Stimulated activated CD4-positive, alpha-beta T cell treated with anti-CD3 and anti-CD28 coated beads, Interleukin-1b, Interleukin-23, amount 100 ng/mL, for 24 hours (primary cell): Measurements from ENCODE around the gene NCS1.

Experiments used
- DNase-seq, 4 experiments: peaks; one replicate each; pipeline ENCODE4 v3.0.0-alpha.2; 2020; ENCODE audit warnings: low read depth in 4 of 4, low spot score in 1 of 4

Gene NCS1

GRCh38 chr9:130174920-130175321 is 2.7 kb downstream of the NCS1 start:
- no peak for DNase-seq

GRCh38 chr9:130175355-130175754 is 3.2 kb downstream of the NCS1 start:
- no peak for DNase-seq

- no peak for DNase-seq
Measured at GRCh38 chr9:130176760-130177159, 4.6 kb downstream of the NCS1 start.

GRCh38 chr9:130177898-130178805 is 5.9 kb downstream of the NCS1 start:
- DNase-seq = no peak

- DNase-seq = no peak
Measured at GRCh38 chr9:130179331-130179907, 7.2 kb downstream of the NCS1 start.

GRCh38 chr9:130180516-130180915 is 8.3 kb downstream of the NCS1 start:
- DNase-seq = no peak

- DNase-seq = no peak
Measured at GRCh38 chr9:130181678-130182380, 9.6 kb downstream of the NCS1 start.

- DNase-seq = no peak
Measured at GRCh38 chr9:130182381-130182909, 10.2 kb downstream of the NCS1 start.

- no peak for DNase-seq
Measured at GRCh38 chr9:130183133-130183762, 11.0 kb downstream of the NCS1 start.

GRCh38 chr9:130185017-130185416 is 12.8 kb downstream of the NCS1 start:
- no peak for DNase-seq

GRCh38 chr9:130185490-130186031 is 13.4 kb downstream of the NCS1 start:
- DNase-seq = no peak

GRCh38 chr9:130186051-130186450 is 13.8 kb downstream of the NCS1 start:
- DNase-seq = no peak

GRCh38 chr9:130186839-130187522 is 14.8 kb downstream of the NCS1 start:
- no peak for DNase-seq

- DNase-seq = no peak
Measured at GRCh38 chr9:130187523-130187846, 15.3 kb downstream of the NCS1 start.

- DNase-seq = no peak
Measured at GRCh38 chr9:130188860-130189481, 16.8 kb downstream of the NCS1 start.

- DNase-seq = no peak
Measured at GRCh38 chr9:130189840-130190239, 17.6 kb downstream of the NCS1 start.

- DNase-seq = no peak
Measured at GRCh38 chr9:130191068-130191748, 19.0 kb downstream of the NCS1 start.

GRCh38 chr9:130191749-130192120 is 19.5 kb downstream of the NCS1 start:
- DNase-seq = no peak

GRCh38 chr9:130192382-130192999 is 20.3 kb downstream of the NCS1 start:
- no peak for DNase-seq
